ENCODE measurements around the gene HLA-DPA1. TPM values are rescaled to one million over a fixed set of nuclear protein-coding genes. Genes with fewer than 3 reads are reported as not detected.

The HLA-DPA1 gene
- total and polyA plus RNA-seq, 10 of the 15 experiments (the other 5 are each of a cell fraction or from before 2014, with no cell fraction given): 508 to 1,640 (median 829) TPM

DNA sequence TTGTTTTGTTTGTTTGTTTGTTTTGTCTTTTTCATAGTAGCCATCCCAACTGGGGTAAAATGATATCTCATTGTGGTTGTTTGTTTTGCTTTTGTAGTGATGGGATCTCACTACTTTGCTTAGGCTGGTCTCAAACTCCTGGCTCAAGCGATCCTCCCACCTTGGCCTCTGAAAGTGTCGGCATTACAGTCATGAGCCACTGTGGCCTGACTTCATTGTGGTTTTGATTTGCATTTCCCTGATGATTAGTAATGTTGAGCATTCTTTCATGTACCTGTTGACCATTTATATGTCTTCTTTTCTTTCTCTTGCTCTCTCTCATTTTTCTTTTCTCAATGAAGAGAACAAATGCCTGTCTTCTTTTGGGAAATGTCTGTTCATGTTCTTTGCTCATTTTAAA lies 33.3 kb downstream of the HLA-DPA1 start (continued):
- TF ChIP-seq CREM (IDR thresholded peaks at IDR 0.05; ENCODE audit: low read depth) (0 out of 2 replicates have a peak, but pooled peaks have one; percentile 30), ZNF274 (IDR thresholded peaks at IDR 0.05; ENCODE audit: insufficient read depth, insufficient read length) (no peak), JUNB (IDR thresholded peaks at IDR 0.05) (peak; percentile 52), BHLHE40 (IDR thresholded peaks at IDR 0.05; ENCODE audit: borderline replicate concordance in 1 of 2, low read depth in 2 of 2, low read length in 1 of 2) (peak in 1 of 2 experiments; percentile 43; a peak in 1 of 4 replicates), FOS (IDR thresholded peaks at IDR 0.05; ENCODE audit: borderline replicate concordance, extremely low read depth, insufficient read length) (no peak), CREB1 (IDR thresholded peaks at IDR 0.05; ENCODE audit: low read depth) (peak; percentile 32; the same call in 1 of the 2 replicates), GABPA (IDR thresholded peaks at IDR 0.05; ENCODE audit: low read depth) (no peak), KAT2A (conservative IDR thresholded peaks at IDR 0.05; ENCODE audit: control insufficient read depth, low read depth, low read length) (no peak), KLF5 (IDR thresholded peaks at IDR 0.05; ENCODE audit: partially characterized antibody) (no peak), NR2F1 (conservative IDR thresholded peaks at IDR 0.05) (no peak), LARP7 (IDR thresholded peaks at IDR 0.05) (no peak), IKZF1 (conservative IDR thresholded peaks at IDR 0.05) (no peak), SPI1 (IDR thresholded peaks at IDR 0.05; ENCODE audit: borderline replicate concordance, insufficient read depth, low read depth, low read length) (no peak), ATF7 (IDR thresholded peaks at IDR 0.05; ENCODE audit: low read depth) (peak; percentile 82), NBN (IDR thresholded peaks at IDR 0.05) (peak; percentile 45; the same call in 1 of the 2 replicates), NFYA (IDR thresholded peaks at IDR 0.05; ENCODE audit: borderline replicate concordance, low read depth, low read length) (no peak), IRF4 (IDR thresholded peaks at IDR 0.05; ENCODE audit: low read depth, low read length) (no peak), POU2F2 (IDR thresholded peaks at IDR 0.05; ENCODE audit: borderline replicate concordance, low read depth, low read length) (peak; percentile 95)
- TF ChIP-seq, protein P1, sequence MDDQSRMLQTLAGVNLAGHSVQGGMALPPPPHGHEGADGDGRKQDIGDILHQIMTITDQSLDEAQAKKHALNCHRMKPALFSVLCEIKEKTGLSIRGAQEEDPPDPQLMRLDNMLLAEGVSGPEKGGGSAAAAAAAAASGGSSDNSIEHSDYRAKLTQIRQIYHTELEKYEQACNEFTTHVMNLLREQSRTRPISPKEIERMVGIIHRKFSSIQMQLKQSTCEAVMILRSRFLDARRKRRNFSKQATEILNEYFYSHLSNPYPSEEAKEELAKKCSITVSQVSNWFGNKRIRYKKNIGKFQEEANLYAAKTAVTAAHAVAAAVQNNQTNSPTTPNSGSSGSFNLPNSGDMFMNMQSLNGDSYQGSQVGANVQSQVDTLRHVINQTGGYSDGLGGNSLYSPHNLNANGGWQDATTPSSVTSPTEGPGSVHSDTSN (IDR thresholded peaks at IDR 0.05; ENCODE audit: insufficient replicate concordance, low read depth, low read length): no peak
- TF ChIP-seq, protein P2, sequence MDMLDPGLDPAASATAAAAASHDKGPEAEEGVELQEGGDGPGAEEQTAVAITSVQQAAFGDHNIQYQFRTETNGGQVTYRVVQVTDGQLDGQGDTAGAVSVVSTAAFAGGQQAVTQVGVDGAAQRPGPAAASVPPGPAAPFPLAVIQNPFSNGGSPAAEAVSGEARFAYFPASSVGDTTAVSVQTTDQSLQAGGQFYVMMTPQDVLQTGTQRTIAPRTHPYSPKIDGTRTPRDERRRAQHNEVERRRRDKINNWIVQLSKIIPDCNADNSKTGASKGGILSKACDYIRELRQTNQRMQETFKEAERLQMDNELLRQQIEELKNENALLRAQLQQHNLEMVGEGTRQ (IDR thresholded peaks at IDR 0.05; ENCODE audit: borderline replicate concordance, low read depth, low read length): no peak
- TF ChIP-seq, protein P3, sequence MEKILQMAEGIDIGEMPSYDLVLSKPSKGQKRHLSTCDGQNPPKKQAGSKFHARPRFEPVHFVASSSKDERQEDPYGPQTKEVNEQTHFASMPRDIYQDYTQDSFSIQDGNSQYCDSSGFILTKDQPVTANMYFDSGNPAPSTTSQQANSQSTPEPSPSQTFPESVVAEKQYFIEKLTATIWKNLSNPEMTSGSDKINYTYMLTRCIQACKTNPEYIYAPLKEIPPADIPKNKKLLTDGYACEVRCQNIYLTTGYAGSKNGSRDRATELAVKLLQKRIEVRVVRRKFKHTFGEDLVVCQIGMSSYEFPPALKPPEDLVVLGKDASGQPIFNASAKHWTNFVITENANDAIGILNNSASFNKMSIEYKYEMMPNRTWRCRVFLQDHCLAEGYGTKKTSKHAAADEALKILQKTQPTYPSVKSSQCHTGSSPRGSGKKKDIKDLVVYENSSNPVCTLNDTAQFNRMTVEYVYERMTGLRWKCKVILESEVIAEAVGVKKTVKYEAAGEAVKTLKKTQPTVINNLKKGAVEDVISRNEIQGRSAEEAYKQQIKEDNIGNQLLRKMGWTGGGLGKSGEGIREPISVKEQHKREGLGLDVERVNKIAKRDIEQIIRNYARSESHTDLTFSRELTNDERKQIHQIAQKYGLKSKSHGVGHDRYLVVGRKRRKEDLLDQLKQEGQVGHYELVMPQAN (conservative IDR thresholded peaks at IDR 0.05): 0 out of 2 replicates have a peak, but pooled peaks have one; percentile 21
- TF ChIP-seq, protein P4, sequence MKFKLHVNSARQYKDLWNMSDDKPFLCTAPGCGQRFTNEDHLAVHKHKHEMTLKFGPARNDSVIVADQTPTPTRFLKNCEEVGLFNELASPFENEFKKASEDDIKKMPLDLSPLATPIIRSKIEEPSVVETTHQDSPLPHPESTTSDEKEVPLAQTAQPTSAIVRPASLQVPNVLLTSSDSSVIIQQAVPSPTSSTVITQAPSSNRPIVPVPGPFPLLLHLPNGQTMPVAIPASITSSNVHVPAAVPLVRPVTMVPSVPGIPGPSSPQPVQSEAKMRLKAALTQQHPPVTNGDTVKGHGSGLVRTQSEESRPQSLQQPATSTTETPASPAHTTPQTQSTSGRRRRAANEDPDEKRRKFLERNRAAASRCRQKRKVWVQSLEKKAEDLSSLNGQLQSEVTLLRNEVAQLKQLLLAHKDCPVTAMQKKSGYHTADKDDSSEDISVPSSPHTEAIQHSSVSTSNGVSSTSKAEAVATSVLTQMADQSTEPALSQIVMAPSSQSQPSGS (IDR thresholded peaks at IDR 0.05; ENCODE audit: low read length): 0 out of 2 replicates have a peak, but pooled peaks have one; percentile 29
- TF ChIP-seq, protein P5, sequence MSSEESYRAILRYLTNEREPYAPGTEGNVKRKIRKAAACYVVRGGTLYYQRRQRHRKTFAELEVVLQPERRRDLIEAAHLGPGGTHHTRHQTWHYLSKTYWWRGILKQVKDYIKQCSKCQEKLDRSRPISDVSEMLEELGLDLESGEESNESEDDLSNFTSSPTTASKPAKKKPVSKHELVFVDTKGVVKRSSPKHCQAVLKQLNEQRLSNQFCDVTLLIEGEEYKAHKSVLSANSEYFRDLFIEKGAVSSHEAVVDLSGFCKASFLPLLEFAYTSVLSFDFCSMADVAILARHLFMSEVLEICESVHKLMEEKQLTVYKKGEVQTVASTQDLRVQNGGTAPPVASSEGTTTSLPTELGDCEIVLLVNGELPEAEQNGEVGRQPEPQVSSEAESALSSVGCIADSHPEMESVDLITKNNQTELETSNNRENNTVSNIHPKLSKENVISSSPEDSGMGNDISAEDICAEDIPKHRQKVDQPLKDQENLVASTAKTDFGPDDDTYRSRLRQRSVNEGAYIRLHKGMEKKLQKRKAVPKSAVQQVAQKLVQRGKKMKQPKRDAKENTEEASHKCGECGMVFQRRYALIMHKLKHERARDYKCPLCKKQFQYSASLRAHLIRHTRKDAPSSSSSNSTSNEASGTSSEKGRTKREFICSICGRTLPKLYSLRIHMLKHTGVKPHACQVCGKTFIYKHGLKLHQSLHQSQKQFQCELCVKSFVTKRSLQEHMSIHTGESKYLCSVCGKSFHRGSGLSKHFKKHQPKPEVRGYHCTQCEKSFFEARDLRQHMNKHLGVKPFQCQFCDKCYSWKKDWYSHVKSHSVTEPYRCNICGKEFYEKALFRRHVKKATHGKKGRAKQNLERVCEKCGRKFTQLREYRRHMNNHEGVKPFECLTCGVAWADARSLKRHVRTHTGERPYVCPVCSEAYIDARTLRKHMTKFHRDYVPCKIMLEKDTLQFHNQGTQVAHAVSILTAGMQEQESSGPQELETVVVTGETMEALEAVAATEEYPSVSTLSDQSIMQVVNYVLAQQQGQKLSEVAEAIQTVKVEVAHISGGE (CRISPR knock-in tag; IDR thresholded peaks at IDR 0.05): no peak

Data from GM12878 (cell line).